RWPE2 (cell line): ENCODE measurements around the gene HYAL2.

Source experiments
- ATAC-seq: fragments of 200-7000 bp; cut with Tn5 transposase; 3 replicates; pipeline ENCODE4 v1.9.1; 2021; ENCODE audit warnings: low read depth
- DNase-seq: peaks from one replicate; pipeline ENCODE4 v3.0.0-alpha.2; 2020; ENCODE audit warnings: low spot score
- H3K27ac ChIP-seq: fragments of 450-650 bp; 2 replicates; pipeline ENCODE4 v1.5.1; 2017; ENCODE audit warnings: mild to moderate bottlenecking; ENCODE audit not compliant: poor library complexity, severe bottlenecking
- H3K27me3 ChIP-seq: fragments of 250-450 bp; sonication (Bioruptor Pico); 2 replicates; pipeline ENCODE4 v1.5.1; 2021; ENCODE audit warnings: mild to moderate bottlenecking, moderate library complexity; ENCODE audit not compliant: insufficient read depth, poor library complexity, severe bottlenecking
- H3K36me3 ChIP-seq: fragments of 250-450 bp; sonication (Bioruptor Pico); 2 replicates; pipeline ENCODE4 v1.5.1; 2020; ENCODE audit warnings: low read depth, mild to moderate bottlenecking, moderate library complexity
- H3K4me1 ChIP-seq: fragments of 250-450 bp; sonication (Bioruptor Pico); 2 replicates; pipeline ENCODE4 v1.5.1; 2021; ENCODE audit warnings: mild to moderate bottlenecking, moderate library complexity; ENCODE audit not compliant: insufficient read depth, poor library complexity, severe bottlenecking
- H3K4me3 ChIP-seq: fragments of 250-450 bp; sonication (Bioruptor Pico); 2 replicates; pipeline ENCODE4 v1.5.1; 2021; ENCODE audit warnings: mild to moderate bottlenecking, moderate library complexity; ENCODE audit not compliant: severe bottlenecking
- H3K9me3 ChIP-seq: fragments of 250-450 bp; sonication (Bioruptor Pico); 2 replicates; pipeline ENCODE4 v1.5.1; 2021; ENCODE audit warnings: mild to moderate bottlenecking, moderate library complexity; ENCODE audit not compliant: severe bottlenecking
- CTCF ChIP-seq: fragments of 450-650 bp; IDR thresholded peaks from one replicate; pipeline ENCODE4 v1.5.1; 2017; ENCODE audit warnings: mild to moderate bottlenecking, moderate library complexity; ENCODE audit not compliant: poor library complexity, severe bottlenecking

The HYAL2 gene

DNA sequence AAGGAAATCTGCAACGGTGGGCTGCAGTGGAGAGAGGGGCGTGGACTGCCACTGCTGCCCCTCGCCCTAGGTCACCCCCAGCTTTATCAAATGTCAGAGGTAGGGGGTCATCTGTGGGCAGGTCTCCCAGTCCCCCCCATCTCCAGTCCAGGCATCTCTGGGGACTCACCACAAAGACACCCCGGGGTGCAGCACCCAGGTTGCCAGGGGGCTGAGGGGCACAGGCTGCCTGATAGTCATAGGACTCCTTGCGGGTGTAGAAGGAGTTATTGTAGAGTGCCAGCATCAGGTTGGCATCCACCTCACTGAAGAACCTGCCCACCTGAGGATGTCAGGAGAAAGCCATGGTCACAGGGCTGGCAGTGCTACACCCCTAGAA is 43.3 kb upstream of the HYAL2 start:
- DNase-seq (no peak), ATAC-seq (no peak)
- Histone ChIP-seq H3K27ac (no peak overlapping the region), H3K4me1 (peaks cover 7% of the 10 kb centered on the region), H3K36me3 (no peaks in the 10 kb centered on the region), H3K4me3 (peak overlapping the region; percentile 32), H3K9me3 (no peaks in the 10 kb centered on the region), H3K27me3 (no peaks in the 10 kb centered on the region)
- no peak for TF ChIP-seq CTCF

DNA sequence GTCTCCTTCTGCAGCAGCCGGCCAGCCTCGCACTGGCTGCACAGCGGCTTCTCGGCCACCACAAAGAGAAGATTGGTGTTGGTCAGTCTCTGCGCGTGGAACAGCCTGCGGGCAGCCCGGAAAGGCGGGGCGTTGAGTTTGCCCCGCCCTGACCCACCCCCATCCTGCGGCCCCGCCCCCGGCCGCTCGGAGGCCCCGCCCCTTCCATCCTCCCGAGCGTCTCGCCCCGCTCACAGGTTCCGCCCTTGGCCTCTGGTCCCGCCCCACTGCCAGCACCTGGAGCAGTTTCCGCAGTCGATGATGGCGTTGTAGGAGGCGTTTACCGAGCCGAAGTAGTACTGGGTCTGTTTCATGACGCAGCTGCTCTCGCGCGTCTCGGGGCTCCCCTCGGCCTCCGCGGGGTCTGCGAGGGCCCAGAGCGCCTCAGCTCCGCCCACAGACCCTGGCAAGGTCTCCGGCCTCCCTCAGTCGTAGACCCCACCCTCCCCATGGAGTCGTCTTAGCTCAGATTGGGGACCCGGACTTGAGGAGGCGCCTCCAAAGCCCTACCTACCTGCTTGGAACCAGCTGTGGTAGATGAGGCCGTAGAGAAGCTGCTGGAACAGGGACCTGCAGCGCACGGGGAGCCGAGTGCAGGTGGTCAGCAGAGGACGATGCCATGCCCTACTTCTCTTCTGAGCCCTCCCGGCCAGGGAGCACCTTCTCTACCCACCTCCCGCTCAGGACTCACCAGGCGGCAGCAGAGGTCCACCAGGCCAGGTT is 42.7 kb upstream of the HYAL2 start:
- no peak for TF ChIP-seq CTCF
- no peak overlapping the region for H3K27ac ChIP-seq
- peak; percentile 87 for ATAC-seq

GRCh38 chr3:50364573-50365079 is 42.1 kb upstream of the HYAL2 start:
- Histone ChIP-seq H3K36me3 (no peaks in the 10 kb centered on the region), H3K27ac (no peak overlapping the region), H3K9me3 (no peaks in the 10 kb centered on the region), H3K4me1 (peaks cover 7% of the 10 kb centered on the region), H3K27me3 (no peaks in the 10 kb centered on the region), H3K4me3 (peak overlapping the region; percentile 32)
- no peak for DNase-seq
- TF ChIP-seq CTCF, result no peak
- peak; percentile 20 for ATAC-seq

More for the DNA sequence above, 42.7 kb upstream of the HYAL2 start:
- peak overlapping the region; percentile 32 for H3K4me3 ChIP-seq
- H3K4me1 ChIP-seq, result peaks cover 7% of the 10 kb centered on the region
- no peaks in the 10 kb centered on the region for H3K9me3 ChIP-seq
- no peaks in the 10 kb centered on the region for H3K27me3 ChIP-seq
- peak; percentile 92 for DNase-seq
- H3K36me3 ChIP-seq, result no peaks in the 10 kb centered on the region

- no peak for DNase-seq
- H3K27me3 ChIP-seq, result no peaks in the 10 kb centered on the region
- no peak overlapping the region for H3K27ac ChIP-seq
- H3K36me3 ChIP-seq, result peaks cover 20% of the 10 kb centered on the region
- peaks cover 13% of the 10 kb centered on the region for H3K4me1 ChIP-seq
- H3K9me3 ChIP-seq, result no peaks in the 10 kb centered on the region
- ATAC-seq, result no peak
- no peak for TF ChIP-seq CTCF
- H3K4me3 ChIP-seq, result peak overlapping the region; percentile 56
Measured at GRCh38 chr3:50359760-50360110, 37.2 kb upstream of the HYAL2 start.
